HG03175 (cell line): ENCODE measurements around the gene DGKH.
"Not testable (repeated sequence)": the region's sequence is repeated elsewhere in the genome, so short reads cannot be mapped to it uniquely, and the experiment has no call there.

Experiments used
- ATAC-seq: cut with Tn5 transposase; IDR thresholded peaks from one replicate; pipeline ENCODE4 v1.9.1; 2021; ENCODE audit warnings: mild to moderate bottlenecking, moderate library complexity; ENCODE audit not compliant: unreplicated experiment

Gene DGKH

GRCh38 chr13:42068886-42069285, 20.4 kb downstream of the DGKH start:
- ATAC-seq, result no peak

DNA sequence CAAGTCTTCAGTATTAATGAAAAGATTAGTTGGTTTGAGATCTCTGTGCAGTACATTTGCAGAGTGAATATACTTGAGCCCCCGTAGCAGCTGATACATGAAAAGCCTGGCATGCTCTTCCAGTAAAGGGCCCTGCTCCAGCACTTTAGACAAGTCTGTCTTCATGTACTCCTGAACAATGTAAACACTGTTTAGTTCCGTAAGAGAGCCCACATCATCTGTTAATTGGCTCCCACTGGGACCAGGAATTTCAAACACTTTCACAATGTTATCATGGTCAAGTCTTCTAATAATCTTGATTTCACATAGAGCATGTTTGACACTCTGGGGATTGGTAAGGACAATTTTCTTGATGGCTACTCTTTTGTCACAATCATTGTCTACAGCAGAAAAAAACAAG, 22.2 kb downstream of the DGKH start:
- not testable (repeated sequence) for ATAC-seq

DNA sequence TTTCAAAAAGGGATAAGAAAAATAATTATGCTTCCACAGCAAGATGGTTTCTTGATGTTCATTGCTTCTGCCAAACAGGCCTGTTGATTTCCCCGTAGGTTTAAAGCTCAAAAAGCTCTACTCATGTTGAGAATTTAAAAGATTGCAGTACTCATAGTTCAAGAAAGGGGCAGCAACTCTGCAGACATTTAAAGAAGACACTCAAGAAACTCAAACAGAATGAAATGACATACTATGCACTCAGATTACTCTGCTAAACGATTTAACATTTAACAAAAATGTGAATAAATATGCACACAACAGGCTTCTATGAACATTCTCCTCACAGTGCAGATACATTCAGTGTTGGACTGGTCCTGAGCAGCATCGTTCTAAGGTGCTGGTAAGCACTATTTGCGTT, 22.7 kb downstream of the DGKH start:
- not testable (repeated sequence) for ATAC-seq

GRCh38 chr13:42071672-42072419, 23.4 kb downstream of the DGKH start:
- ATAC-seq, result no peak

- ATAC-seq, result no peak
These were observed 25.2 kb downstream of the DGKH start for GRCh38 chr13:42073683-42074082.

DNA sequence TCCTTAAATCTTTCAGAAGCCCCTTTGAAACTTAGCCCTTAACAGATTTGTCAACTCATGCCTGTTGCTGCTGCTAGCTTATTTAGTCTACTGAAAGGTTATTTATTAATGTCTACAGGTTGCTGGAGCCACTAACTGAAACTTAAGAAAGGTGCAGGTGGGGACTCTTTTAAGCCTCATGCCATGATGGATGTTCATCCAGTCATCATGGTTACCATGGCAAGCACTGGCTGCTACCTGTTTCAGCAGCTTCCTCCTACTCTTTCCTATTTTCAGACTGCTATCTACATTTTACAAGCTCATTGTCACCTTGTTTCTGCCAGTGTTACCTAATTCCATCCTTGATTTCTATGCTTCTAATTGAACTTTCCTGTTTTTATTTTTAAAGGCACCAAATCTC, 27.1 kb downstream of the DGKH start:
- ATAC-seq, result no peak

- no peak for ATAC-seq
These were observed 27.9 kb downstream of the DGKH start for GRCh38 chr13:42076309-42076713.

GRCh38 chr13:42078128-42078808, 29.8 kb downstream of the DGKH start:
- no peak for ATAC-seq

GRCh38 chr13:42083138-42083770, 34.8 kb downstream of the DGKH start:
- ATAC-seq, result no peak

GRCh38 chr13:42084722-42085121, 36.3 kb downstream of the DGKH start:
- ATAC-seq, result no peak

DNA sequence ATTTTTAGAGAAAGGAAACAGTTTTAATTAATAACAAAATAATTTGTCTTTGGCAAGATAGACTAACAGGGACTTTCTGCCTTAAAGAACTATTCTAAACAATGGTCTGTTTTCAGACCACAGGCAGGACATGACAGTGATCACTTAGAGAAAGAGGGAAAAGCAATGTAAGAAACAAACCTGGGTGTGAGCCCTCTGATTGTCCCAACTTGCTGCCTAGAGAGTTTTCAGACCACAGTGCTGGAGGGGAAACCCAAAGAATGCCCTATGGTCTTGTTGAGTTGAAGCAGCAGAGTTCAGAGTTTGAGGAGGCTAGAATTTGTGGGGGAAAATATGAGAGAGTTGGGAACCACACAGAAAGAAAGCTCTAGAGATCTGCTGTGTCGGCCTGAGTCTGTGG, 38.1 kb downstream of the DGKH start:
- ATAC-seq, result no peak

- ATAC-seq, result no peak
These were observed 46.1 kb downstream of the DGKH start for GRCh38 chr13:42094516-42095040.

GRCh38 chr13:42096222-42096621, 47.8 kb downstream of the DGKH start:
- not testable (repeated sequence) for ATAC-seq

DNA sequence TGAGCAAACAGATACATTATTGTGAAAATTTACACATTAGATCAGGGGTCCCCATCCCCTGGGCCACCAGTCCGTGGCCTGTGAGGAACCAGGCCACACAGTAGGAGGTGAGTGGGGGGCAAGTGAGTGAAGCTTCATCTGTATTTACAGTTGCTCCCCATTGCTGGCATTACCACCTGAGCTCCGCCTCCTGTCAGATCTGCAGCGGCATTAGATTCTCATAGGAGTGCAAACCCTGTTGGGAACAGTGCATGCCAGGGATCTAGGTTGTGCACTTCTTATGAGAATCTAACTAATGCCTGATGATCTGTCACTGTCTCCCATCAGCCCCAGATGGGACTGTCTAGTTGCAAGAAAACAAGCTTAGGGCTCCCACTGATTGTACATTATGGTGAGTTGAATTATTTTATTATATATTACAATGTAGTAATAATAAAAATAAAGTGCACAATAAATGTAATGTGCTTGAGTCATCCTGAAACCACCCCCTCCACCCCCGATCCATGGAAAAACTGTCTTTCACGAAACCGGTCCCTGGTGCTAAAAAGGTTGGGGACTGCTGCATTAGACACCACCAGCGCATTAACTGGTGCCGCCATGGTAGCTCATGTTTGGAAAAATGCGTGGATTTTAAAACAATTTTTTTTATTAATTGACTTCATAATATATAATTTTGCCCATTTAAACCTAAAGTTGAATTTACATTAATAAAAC, 51.7 kb downstream of the DGKH start:
- no peak for ATAC-seq

GRCh38 chr13:42100960-42101359, 52.5 kb downstream of the DGKH start:
- no peak for ATAC-seq

DNA sequence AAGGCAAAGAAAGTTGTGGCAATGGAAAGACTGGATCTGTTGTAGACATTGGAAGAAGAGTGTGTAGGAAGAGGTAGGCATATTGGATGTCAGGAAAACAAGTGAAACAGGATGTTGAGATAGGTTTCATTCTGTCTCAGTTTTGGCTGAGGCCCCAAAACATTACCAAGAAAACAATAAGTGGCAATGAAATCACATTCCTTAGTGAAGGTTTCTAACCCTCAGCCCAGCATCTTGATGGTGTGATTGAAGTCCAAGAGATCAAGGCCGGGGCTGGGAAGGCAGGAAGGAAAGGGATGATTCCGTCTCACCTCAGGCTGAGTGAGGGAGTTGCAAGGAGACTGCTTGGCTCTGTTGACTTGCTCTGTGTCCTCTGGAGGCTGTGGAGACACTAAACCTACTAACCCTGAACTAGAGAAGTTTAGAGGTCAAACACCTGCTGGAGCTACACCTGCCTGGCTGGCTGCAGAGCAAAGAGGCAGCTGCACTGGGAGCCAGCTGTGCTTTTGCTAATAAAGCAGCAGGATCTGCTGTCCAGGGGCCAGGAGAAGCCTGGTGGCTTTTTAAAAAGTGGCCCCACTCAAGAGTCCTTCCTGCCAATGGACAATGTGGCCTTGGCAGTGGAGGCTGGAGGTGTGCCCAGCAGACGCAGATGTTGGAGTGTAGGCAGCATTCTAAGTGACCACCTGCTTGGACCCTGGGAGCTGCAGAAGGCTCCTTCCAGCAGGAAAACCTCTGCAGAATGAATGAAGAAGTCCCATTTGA, 53.6 kb downstream of the DGKH start:
- no peak for ATAC-seq

- ATAC-seq, result no peak
These were observed 54.8 kb downstream of the DGKH start for GRCh38 chr13:42102961-42103865.

GRCh38 chr13:42106998-42107397, 58.5 kb downstream of the DGKH start:
- ATAC-seq, result no peak

DNA sequence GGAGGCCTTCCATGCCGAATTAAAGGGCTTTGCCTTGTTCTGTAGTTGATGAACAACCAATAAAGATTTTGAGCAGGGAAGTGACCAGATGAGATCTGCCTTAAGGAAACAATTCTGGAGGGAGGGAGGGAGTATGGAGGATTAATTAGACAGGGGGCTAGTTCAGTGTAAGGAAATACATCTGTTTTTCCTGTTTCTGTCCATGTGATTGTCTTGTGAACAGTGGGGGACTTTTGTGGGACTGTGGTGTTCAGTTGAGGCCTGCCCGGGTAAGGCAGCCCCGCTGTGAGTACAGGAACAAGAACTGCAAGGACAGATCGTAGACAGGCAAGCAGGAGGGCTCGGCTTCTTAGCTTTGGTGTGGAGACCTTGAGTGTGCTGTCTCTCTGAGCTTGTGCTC, 59.0 kb downstream of the DGKH start:
- ATAC-seq, result no peak
